Retinal pigment epithelial cell (primary cell): ENCODE data around the gene DSC3.

Source experiments
- DNase-seq: peaks from one replicate; pipeline ENCODE4 v3.0.0-alpha.2; 2010; ENCODE audit warnings: low read depth
- H3K4me3 ChIP-seq: 2 replicates; pipeline ENCODE4 v1.5.1; 2011; ENCODE audit warnings: mild to moderate bottlenecking, low read length, control low read depth, moderate library complexity
- CTCF ChIP-seq: conservative IDR thresholded peaks from 2 replicates; pipeline ENCODE4 v1.5.1; 2011; ENCODE audit warnings: low read depth, low read length, control low read depth, inconsistent platforms

Gene DSC3

GRCh38 chr18:31042406-31043181, at the start of gene DSC3:
Gene DSC3, minus strand, starts transcription at chr18:31042742. Its CDS starts 82 bp downstream, at chr18:31042660.
- peak within 1 kb of the TSS; percentile 77 for H3K4me3 ChIP-seq
- DNase-seq, result no peak

GRCh38 chr18:31091350-31091749, 48.8 kb upstream of the DSC3 start:
- DNase-seq, result no peak
- no peak overlapping the region for H3K4me3 ChIP-seq
- TF ChIP-seq CTCF, result no peak

More at GRCh38 chr18:31042406-31043181, at the start of gene DSC3:
- no peak for TF ChIP-seq CTCF

GRCh38 chr18:31088532-31088931, 46.0 kb upstream of the DSC3 start:
- DNase-seq, result no peak
- H3K4me3 ChIP-seq, result no peak overlapping the region
- no peak for TF ChIP-seq CTCF

GRCh38 chr18:31079973-31080372, 37.4 kb upstream of the DSC3 start:
- no peak for TF ChIP-seq CTCF
- DNase-seq, result no peak
- no peak overlapping the region for H3K4me3 ChIP-seq

GRCh38 chr18:31077878-31078277, 35.3 kb upstream of the DSC3 start:
- no peak for DNase-seq
- H3K4me3 ChIP-seq, result no peak overlapping the region
- no peak for TF ChIP-seq CTCF

GRCh38 chr18:31072175-31072574, 29.6 kb upstream of the DSC3 start:
- no peak for TF ChIP-seq CTCF
- DNase-seq, result no peak
- no peak overlapping the region for H3K4me3 ChIP-seq

GRCh38 chr18:31070206-31070605, 27.7 kb upstream of the DSC3 start:
- DNase-seq, result no peak
- TF ChIP-seq CTCF, result no peak
- H3K4me3 ChIP-seq, result no peak overlapping the region
